NCI-H524 (cell line): Measurements from ENCODE around the gene RBM8A.
A peak's percentile ranks its signal among the peaks of the same experiment; 100 is the strongest.

Experiments used
- DNase-seq, 2 experiments: peaks; one replicate each; lab custom pipeline; 2025; lab: John Stamatoyannopoulos, UW

Gene RBM8A

DNA sequence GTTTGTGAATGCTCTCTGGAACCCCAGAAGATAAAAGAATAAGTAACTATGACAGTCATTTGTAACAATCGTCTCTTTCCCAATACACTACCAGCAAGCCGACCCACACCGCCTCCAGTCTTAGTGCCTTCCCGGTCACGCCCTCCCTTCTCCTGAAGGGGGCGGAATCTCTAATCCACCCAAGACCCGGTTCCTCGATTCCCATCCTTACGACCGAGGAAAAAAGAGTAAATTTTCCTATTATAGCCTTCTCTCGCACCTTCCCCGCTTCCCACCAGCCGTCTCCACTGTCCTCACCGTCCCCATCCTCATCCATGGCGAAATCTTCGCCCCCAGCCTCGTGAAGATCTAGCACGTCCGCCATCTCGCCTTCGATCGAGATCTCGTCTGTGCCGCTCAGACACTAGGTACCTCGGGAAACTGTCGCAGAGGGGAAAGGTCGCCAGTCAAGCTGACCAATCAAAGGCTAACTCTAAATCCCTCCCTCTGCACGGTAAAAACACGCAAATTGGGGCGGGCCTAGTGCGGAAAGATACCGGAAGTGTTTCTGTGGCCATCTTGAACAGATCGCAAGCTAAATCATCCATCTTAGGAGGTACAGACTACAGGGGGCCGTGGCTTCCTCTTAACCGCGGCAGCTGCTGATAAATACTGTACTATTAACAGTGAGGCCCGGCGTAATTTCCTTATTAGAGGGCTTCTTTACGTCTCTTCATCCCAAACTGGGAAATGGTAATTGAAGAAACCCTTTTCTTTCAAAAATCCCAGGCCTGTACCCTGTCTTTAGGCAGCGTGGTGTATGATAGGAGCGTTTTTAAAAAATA lies at the start of gene RBM8A:
RBM8A (minus strand) TSS at position 422 of the 824 bp plus-strand sequence; CDS start at position 364, 58 bp downstream.
- peak; percentile 95 to 98 for DNase-seq

DNA sequence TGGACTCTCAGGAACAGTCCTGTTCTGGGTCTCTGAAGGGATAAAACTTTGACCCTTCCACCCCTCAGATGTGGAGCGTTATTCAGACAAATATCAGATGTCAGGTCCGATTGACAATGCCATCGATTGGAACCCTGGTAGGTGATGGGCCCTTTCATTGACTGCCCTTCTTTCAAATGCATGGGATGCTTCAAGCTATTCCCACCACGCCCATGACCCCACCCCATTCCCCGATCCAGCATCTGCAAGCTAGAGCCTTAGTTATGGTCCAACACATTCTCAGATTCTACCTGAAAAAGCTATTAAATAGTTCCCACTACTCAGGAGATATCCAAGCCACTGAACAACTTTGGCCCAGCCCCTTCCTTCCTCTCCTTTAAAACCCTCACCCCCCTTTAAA lies 49.7 kb upstream of the RBM8A start:
- no peak for DNase-seq

DNA sequence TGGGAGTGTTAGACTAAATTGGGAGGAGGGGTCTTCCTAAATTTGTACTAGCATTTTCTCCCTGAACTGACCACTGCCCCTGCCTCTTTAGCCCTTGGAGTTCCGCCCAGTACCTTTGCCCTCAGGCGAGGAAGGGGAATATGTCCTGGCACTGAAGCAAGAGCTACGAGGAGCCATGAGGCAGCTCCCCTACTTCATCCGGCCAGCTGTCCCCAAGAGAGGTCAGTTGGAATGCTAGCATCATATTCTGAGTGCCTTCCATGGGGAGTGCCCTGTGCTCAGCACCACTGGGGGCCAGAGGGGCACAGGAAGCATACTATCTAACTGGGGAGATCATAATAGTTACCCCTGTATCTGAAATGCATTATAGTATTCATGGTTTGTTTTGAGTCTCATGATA lies 47.9 kb upstream of the RBM8A start:
- DNase-seq: no peak

DNA sequence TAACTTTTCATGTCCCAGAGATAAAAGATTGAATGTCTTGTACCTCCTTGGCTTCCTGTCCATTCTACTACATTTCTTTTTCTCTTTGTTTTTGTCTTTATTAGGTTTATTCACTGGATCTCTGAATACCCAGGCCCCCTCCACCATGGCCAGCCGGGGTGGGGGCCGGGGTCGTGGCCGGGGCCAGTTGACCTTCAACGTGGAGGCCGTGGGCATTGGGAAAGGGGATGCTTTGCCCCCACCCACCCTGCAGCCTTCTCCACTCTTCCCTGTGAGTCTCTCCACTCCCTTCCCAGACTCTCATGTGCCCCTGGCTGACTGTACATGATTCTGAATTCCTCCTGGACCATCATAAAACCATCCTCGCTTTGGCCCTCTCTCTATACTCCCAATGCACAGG lies 47.4 kb upstream of the RBM8A start:
- DNase-seq: no peak

DNA sequence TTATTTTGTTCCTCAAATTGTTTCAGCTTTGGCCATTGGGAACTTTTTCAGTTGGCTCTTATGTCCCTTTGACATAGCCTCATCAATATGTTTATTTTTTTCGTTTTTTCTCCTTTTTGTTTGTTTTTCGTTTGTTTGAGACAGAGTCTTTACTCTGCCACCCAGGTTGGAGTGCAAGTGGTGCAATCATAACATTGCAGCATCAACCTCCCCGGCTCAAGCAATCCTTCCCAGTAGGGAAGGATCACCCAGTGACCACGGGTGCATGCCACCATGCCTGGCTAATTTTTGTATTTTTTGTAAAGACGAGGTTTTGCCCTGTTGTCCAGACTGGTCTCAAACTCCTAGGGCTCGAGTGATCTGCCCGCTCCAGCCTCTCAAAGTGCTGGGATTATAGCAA lies 45.3 kb upstream of the RBM8A start:
- DNase-seq: no peak

DNA sequence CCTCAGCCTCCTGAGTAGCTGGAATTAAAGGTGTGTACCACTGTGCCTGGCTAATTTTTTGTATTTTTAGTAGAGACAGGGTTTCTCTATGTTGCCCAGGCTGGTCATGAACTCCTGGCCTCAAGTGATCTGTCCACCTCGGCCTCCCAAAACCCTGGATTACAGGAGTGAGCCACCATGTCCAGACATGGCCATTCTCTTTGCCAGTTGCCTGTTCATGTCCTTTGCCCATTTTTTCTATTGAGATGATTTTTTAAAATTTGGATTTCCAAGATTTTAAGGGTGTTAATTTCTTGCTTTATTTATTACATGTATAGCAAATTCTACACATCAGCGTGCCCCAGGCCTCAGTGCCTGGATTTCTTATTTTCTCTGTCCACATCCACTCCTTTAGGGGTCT lies 40.0 kb upstream of the RBM8A start:
- no peak for DNase-seq

DNA sequence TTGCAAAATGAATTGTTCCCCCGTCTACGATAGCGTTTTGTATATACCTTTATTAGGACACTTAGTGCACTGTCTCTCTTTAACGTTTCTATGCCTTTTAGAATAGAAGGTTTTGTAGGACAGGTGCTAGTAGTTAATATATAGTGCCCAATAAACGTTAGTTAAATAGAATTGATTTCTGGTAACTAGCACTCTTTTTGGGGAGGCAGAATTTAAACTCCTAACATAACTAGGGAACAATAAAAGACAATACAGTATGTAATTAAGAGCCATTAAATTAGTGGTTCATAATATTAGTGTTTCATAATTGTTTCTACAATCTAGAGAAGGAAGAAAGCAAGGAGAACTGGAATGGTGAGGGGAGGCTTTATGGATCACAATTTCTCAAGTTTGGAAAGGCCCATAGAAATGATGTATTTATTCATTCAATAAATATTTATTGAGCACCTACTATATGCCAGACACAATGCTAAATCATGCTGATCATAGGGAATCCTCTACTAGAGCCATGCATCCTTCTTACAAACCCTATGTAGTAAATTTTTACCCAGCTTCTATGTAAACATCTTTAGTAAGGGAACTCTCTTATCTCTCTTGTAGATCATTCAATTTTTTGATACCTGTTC lies 37.9 kb upstream of the RBM8A start:
- DNase-seq: no peak

DNA sequence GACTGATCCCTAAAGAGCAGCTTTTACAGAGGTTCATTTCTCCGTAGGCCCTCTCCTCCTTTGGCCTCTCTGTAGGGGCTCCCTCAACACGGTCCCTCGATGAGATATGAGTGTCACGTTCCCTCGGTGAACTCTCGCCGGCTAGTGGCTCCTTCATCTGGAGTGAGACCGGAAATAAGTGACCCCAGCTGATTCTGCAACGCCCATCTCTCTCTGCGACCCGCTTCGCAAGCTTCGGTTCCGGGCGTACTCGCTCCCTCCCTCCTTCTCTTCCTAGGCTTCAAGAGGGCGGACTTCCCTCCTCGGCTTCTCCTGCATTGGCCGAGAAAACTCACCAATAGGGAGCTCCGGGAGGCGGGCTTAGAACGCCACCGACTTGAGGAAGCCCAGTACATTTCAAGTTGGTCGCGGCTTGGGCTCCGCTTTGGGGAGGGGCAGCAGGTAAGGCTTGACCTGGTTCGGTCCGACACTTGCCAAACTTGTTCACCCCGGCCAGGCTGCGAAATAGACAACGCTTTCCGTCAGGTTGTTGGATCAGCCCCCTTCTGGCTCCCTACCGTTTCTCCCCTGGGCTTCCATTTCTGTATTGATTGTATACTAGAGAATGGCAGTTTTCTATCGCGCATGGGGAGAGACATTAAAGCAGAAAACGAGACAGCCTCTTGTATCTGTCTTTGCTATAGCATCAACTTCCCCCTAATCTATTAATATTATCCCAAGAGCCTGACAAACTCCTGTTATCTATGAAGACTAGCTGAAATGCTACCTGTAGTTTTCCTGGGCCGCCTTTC lies 37.2 kb upstream of the RBM8A start, which contains the start of the genes ANKRD34A and POLR3GL:
ANKRD34A (minus strand) TSS at position 248 of the 791 bp plus-strand sequence. CDS start 2,816 bp downstream, outside the sequence.
POLR3GL (plus strand) TSS at position 363 of the 791 bp plus-strand sequence. CDS start 10,176 bp downstream, outside the sequence.
- peak; percentile 91 for DNase-seq

DNA sequence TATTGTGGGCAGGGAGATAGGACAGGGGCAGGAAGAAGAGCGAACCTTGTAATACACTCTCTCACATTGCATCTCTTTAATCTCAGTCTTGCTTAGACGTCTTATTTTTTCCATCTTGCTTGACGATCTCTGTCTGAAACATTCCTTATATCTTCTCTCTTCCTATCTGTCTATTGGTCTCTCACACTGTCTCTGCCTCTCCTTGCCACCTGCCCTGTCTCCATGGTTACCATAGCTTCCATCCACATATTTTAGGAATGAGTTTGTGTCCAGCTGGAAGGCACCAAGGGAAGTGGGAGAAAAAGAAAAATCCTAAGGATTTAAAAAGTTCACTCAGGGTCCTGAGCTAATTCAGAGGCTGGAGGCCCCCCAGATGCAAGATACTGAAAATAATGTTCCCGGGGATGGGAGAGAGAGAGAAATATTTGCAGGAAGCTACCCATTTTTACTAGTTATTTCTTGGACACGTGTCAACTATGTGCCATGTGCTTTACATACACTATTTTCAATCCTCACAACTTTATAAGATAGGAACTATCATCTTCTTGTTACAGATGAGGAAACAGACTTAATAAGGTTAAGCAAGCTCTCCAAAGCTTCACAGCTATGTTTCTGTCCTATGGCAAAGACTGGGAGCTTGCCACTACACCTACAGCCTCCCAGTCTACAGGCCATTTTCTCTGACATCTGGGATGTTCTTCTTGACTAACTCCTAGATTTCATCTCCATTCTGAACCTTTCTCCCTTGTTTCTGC lies 36.2 kb upstream of the RBM8A start:
- peak; percentile 23 to 36 for DNase-seq

DNA sequence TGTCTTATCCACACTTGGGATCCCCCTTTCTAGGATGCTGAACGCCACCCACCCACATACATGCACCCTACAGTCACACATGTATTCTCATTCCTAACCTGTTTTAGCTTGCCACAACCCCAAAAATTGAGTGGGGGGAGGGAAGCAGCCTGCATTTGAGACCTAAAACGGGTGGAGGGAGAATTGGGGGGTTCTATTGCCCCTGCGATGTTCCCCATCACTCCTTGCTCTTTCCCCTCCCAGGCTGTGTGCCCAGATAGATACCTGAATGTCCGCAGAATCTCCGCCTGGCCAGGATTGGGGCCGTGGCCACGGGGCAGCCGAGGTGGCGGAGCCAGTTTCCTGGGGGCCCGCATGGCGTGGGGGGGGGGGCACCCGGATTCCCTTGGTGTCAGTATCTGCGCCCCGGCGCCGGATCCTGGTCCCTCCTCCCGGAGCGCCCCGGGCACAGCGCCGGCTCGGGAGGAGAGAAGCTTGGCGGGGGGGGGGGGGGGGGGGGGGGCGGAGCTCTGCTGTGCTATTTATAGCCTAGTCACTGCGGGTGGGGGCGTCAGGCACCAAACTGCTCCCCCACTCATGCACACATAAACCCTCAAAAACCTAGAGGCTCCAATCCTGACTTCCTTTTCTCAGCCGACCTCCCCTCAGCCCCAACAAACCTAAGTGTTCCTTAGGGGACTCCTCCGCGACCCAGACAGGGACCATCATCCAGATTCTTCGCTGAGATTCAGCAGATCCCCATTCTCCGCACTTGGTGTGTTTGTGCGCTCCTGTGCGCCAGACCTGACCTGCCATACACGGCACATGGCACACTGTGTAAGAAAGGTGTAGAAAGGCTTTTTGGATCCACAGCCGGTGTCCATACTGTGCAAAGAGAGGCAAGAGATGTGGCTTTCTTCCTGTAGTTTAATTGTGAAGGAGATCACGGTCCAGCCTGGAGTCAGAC lies 35.1 kb upstream of the RBM8A start:
- DNase-seq: peak; percentile 38 to 53

DNA sequence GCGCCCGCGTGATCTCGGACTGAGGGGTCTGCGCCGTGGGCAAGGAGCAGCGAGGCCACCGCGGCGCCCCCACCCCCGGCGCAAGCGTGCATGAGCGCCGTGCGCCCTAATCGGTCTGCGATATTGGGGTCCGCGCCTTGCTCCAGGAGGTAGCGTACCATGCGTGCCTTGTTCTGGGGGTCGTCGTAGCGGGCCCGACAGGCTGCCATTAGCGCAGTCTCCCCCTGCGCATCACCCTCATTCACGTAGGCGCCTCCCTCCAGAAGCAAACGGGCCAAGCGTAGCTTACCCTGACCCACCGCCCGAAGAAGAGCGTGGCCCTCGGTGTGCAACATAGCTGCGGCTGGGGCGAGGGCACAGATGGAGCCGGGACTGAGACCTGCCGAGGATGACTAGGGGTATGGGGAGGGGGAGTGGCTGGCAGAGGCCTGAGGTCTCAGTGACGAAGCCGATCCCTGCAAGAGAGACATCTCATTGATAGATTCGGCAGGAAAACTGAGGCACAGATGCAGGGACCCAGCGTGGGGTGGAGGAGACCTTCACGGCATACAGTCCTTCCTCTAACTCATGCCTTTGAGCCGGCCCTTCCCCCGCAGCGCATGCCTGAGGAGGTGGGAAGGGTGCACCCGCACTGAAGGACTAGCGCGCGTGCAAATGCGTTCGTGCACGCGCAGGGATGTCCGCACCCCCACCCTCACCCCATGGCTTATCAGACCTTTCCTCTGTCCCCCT lies 34.3 kb upstream of the RBM8A start:
- peak; percentile 25 to 31 for DNase-seq

DNA sequence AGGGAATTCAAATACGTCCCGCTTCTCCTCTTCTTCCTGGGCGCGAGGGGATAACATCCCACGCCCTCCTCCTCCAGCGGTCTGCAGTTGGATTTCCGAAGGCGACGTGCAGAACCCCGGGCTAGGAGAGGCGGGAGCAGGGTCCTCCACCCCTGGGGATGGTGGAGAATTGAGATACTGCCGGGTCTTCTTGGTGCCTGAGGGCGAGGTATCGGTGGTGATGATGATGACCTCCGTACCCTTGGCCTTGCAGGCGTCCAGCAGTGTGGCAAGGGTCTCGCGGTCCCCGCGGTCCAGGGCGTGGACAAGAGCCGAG lies 33.8 kb upstream of the RBM8A start:
- DNase-seq: no peak

DNA sequence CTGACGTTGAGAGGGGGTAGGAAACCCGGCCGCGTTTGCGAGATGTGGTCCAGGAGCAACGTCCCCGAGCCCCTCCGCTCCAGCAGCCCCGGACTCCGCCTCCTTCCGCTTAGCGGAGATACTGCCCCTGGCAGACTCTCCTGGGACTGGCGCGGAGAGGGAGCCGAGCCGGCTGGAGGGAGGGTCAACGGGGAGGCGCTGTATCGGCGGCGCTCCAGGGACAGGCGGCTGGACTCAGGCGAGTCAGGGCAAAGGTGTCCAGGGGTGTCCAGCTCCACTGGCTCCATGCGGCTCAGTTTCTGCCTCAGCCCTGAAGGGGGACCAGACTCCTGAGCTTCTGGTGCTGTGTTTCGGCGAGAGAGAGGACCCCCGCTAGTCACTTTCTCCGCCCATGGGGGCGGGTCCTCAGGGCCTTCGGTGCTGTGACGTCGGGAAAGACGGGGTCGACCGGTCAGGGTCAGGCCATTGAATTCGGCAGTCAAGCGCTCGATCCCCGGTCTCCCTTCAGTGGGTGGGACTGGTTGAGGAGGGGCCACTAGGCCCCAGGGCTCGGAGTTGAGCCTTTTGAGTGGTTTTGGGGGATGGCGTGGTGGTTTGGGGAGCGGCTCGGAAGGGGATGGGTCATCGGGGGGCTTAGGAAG lies 33.3 kb upstream of the RBM8A start:
- DNase-seq: peak; percentile 13 to 75

DNA sequence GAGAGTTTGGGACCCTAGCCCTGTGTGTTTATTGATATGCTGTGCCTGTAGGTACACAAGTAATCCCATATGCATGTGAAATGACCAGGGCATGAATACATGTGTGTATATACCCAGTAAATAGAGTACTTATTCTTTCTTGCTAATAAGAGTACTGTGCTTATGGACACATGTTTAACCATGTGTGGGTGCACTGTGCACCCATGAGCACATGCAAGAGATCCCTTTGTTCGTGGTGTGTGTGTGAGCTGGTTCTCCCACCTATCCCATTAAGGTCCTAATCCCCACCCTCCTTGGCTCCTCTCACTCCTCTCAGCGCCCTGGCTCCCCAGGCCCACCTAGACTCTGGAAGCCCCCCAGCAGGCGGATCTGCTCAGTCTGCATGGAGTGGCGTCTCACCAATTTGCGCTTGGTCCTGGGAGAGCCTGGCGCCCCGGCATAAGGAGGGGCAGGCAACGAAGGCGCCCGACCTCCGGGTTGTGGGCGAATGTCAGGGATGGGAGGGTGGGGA lies 32.7 kb upstream of the RBM8A start:
- DNase-seq: peak; percentile 17 to 32

DNA sequence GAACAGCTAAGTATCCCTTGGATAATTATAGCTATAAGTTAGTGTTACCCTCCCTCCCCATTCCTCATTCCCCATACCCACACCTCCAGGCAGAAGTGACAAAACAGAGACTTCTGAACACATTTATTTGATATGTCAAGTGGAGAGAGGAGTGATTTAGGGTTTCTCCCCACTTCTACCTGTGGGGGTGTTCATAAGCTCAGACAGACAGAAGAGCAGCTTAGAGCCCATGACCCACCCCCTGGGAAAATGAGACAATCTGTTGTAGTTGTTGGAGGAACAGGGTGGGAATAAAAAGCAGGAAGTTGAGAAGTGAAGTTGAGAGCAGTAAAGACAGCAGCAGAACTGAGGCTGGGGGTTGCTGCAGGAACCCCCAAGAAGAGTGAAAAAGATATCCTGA lies 32.0 kb upstream of the RBM8A start:
- DNase-seq: no peak

DNA sequence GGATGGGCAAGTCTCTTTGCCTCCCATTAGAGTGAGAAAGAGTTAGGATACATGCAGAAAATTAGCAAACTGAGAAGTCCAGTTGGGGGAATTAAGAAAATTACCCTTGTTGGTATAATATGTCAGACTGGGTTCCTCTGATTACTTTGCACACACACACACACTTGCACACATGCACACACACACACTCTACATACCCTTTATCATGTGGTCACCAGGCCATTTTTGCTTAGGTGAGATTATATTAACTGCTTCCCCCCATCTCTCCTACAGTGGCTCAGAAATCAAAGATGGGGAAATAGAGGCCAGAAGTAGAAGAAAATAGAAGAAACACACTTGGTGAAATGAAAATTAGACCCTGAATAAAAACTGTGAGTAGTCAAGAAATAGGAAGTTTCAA lies 31.4 kb upstream of the RBM8A start:
- no peak for DNase-seq

DNA sequence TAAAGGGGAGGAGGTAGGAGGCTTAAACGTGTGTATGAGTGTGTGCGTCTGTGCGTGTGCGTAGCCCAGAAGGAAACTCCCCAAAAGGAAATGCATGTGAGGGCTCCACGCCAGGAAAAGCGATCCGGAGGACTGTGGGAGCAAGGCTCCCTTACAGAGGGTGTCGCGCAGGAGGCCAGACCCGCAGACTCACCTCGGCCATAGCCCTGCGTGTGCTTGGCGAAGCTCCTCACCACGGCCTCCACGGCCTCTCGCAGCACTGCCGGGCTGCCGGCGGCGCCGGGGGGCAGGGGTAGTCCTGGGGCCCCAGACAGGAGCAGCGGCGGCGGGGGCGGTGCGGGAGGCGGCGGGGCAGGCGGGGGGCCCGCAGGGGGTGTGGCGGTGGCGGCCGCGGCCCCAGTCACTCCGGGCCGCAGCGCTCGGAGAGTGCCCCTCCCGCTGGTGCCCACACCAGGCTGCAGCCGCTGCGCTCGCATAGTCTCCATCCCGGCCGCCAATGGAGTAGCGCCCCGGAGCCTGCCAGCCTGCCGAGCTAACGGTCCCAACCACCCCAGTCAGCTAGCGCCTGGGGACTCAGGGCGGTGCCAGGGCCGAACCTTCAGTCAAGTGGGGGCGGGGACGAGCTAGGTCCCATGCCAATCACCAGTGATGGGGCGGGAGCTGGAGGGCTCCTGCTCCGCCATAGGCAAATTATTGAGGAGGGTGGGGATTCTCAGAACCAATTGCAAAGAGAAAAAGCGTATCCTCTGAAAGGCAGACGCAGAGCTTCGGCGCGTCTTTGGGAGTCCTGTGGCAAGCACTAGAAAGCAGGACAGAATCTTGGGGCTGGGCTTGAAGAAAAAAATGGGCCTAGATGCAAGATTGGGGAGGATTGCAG lies 30.4 kb upstream of the RBM8A start, which contains the start of gene LIX1L:
LIX1L (minus strand) TSS at position 575 of the 877 bp plus-strand sequence; CDS start at position 485, 90 bp downstream.
- peak; percentile 92 to 98 for DNase-seq

DNA sequence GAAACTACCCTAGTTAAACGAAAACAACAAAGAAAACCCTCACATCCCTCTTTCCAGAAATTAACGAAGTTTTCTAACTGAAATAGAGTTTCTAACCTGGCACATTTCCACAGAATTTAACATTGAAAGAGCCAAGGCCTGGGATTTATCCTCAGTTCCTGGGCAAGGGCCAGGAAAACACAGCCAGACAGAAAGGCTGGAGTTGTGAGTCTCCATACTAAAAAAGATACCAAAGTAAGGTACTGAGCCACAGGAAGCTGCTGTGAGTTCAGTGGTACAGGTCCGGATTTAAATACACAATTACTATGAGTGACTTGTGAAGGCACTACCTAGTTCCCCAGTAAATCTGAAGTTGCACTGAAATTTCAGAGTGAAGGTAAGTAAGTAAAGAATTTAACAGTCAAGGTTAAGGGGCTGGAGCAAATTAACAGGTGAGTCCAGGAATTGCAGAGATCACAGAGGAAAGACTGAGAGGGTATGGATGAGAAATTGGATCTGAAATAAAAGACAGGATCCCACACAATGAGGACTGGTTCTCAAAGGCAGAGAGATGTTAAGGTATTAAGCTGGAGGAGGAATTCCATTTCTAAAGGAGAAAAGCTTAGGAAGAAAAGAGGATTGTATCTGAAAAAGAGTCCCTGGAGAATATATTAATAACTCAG lies 29.6 kb upstream of the RBM8A start:
- DNase-seq: no peak
